Measurements from ENCODE around the gene GPX3. TPM values are rescaled to one million over a fixed set of nuclear protein-coding genes. Genes with fewer than 3 reads are reported as not detected.

GPX3 gene
- total and polyA plus RNA-seq, 2 of the 13 experiments (the other 11 are each of a cell fraction or from before 2014, with no cell fraction given), result 33.8 to 1,892 TPM

DNA sequence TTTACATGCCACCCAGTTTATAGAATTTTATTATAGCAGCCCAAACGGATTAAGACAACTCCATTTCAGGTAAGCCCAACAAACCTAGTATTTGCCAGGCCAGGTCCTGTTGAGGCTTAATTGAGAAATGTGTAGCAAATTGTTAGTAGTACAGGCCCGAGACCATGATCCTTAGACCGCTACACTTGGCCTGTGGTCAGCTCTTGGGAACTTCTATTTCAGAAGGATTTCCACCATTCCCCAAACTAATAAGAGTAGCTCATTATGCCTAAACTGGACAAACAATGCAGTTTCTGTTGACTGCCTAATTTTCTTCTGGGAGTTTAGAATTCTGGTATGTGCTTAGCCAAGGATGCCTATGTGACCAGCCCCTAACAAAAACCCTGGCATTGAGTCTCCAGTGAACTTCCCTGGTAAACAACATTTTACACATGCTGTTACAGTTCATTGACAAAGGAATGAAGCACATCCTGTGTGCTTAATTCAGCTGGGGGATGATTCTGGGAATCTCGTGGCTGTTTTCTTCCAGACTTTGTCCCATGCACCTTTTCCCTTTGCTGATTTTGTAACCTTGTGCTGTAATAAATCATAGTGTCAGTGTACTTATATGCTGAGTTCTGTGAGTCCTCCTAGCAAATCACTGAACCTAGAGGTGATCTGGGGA lies 5.6 kb upstream of the GPX3 start (continued):
- TF ChIP-seq NFAT5 (CRISPR knock-in tag; IDR thresholded peaks at IDR 0.05) (no peak), GATAD2A (CRISPR knock-in tag; IDR thresholded peaks at IDR 0.05) (0 out of 2 replicates have a peak, but pooled peaks have one; percentile 34), RAD51 (IDR thresholded peaks at IDR 0.05; ENCODE audit: borderline replicate concordance) (no peak), DNMT3B (CRISPR knock-in tag; conservative IDR thresholded peaks at IDR 0.05) (no peak), ZKSCAN8 (CRISPR knock-in tag; IDR thresholded peaks at IDR 0.05; ENCODE audit: borderline replicate concordance) (no peak), THAP7 (CRISPR knock-in tag; IDR thresholded peaks at IDR 0.05) (no peak), IKZF5 (CRISPR knock-in tag; IDR thresholded peaks at IDR 0.05) (0 out of 2 replicates have a peak, but pooled peaks have one; percentile 58), ZBTB38 (CRISPR knock-in tag; IDR thresholded peaks at IDR 0.05) (no peak), GPN1 (CRISPR knock-in tag; IDR thresholded peaks at IDR 0.05; ENCODE audit: borderline replicate concordance) (no peak), HDAC2 (CRISPR knock-in tag; IDR thresholded peaks at IDR 0.05) (peak; percentile 58), CHD2 (IDR thresholded peaks at IDR 0.05; ENCODE audit: low read depth, low read length) (no peak), ZNF614 (CRISPR knock-in tag; IDR thresholded peaks at IDR 0.05; ENCODE audit: borderline replicate concordance) (peak; percentile 51; the same call in 1 of the 2 replicates), ZNF530 (CRISPR knock-in tag; IDR thresholded peaks at IDR 0.05; ENCODE audit: low read depth) (no peak), ATM (IDR thresholded peaks at IDR 0.05; ENCODE audit: borderline replicate concordance) (no peak)
- TF ChIP-seq, protein P1, sequence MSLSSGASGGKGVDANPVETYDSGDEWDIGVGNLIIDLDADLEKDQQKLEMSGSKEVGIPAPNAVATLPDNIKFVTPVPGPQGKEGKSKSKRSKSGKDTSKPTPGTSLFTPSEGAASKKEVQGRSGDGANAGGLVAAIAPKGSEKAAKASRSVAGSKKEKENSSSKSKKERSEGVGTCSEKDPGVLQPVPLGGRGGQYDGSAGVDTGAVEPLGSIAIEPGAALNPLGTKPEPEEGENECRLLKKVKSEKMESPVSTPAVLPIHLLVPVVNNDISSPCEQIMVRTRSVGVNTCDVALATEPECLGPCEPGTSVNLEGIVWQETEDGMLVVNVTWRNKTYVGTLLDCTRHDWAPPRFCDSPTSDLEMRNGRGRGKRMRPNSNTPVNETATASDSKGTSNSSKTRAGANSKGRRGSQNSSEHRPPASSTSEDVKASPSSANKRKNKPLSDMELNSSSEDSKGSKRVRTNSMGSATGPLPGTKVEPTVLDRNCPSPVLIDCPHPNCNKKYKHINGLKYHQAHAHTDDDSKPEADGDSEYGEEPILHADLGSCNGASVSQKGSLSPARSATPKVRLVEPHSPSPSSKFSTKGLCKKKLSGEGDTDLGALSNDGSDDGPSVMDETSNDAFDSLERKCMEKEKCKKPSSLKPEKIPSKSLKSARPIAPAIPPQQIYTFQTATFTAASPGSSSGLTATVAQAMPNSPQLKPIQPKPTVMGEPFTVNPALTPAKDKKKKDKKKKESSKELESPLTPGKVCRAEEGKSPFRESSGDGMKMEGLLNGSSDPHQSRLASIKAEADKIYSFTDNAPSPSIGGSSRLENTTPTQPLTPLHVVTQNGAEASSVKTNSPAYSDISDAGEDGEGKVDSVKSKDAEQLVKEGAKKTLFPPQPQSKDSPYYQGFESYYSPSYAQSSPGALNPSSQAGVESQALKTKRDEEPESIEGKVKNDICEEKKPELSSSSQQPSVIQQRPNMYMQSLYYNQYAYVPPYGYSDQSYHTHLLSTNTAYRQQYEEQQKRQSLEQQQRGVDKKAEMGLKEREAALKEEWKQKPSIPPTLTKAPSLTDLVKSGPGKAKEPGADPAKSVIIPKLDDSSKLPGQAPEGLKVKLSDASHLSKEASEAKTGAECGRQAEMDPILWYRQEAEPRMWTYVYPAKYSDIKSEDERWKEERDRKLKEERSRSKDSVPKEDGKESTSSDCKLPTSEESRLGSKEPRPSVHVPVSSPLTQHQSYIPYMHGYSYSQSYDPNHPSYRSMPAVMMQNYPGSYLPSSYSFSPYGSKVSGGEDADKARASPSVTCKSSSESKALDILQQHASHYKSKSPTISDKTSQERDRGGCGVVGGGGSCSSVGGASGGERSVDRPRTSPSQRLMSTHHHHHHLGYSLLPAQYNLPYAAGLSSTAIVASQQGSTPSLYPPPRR (CRISPR knock-in tag; IDR thresholded peaks at IDR 0.05; ENCODE audit: borderline replicate concordance), result 0 out of 2 replicates have a peak, but pooled peaks have one; percentile 22
- TF ChIP-seq, protein P2, sequence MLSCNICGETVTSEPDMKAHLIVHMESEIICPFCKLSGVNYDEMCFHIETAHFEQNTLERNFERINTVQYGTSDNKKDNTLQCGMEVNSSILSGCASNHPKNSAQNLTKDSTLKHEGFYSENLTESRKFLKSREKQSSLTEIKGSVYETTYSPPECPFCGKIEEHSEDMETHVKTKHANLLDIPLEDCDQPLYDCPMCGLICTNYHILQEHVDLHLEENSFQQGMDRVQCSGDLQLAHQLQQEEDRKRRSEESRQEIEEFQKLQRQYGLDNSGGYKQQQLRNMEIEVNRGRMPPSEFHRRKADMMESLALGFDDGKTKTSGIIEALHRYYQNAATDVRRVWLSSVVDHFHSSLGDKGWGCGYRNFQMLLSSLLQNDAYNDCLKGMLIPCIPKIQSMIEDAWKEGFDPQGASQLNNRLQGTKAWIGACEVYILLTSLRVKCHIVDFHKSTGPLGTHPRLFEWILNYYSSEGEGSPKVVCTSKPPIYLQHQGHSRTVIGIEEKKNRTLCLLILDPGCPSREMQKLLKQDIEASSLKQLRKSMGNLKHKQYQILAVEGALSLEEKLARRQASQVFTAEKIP (CRISPR knock-in tag; IDR thresholded peaks at IDR 0.05; ENCODE audit: borderline replicate concordance), result no peak
